NB4 (cell line): ENCODE results near the gene NELL2.

Experiments used
- CTCF ChIP-seq: IDR thresholded peaks from one replicate; pipeline ENCODE4 v1.5.1; 2012; ENCODE audit warnings: low read depth, low read length
- MAX ChIP-seq: IDR thresholded peaks from 2 replicates; pipeline ENCODE4 v1.6.1; 2011; ENCODE audit warnings: low read depth, low read length
- POLR2A ChIP-seq: IDR thresholded peaks from 2 replicates; pipeline ENCODE4 v1.6.1; 2011; ENCODE audit warnings: mild to moderate bottlenecking; ENCODE audit not compliant: insufficient read length; ENCODE audit errors: extremely low read depth

GRCh38 chr12:44570036-44570583, 306.0 kb downstream of the NELL2 start:
- TF ChIP-seq CTCF = no peak
- TF ChIP-seq MAX = no peak
- no peak for TF ChIP-seq POLR2A
